Measurements from ENCODE around the gene TUT7.

DNA sequence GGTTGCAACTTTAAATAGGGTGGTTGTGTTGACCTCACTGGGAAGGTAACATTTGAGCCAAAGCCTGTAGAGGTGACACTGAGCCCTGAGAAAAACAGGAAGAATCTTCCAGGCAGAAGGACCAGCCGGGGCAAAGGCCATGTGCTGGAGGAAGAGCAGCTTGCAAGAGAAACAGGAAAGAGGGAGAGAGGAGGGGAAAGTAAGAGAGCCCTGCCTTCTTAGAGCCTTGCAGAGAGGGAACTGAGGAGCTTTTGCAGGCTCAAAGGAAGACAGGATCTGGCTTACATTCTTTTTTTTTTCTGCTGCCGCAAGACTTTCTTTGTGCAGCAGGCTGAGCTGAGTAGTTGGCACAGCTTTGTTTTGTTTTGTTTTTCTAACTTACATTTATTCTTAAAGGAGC lies 112.1 kb downstream of the TUT7 start:
- TF ChIP-seq YY1 (IDR thresholded peaks at IDR 0.05; ENCODE audit: insufficient read depth, insufficient read length) (no peak), SUZ12 (IDR thresholded peaks at IDR 0.05; ENCODE audit: extremely low read depth, insufficient read depth, insufficient read length) (no peak)
